UCSD-AML1 (cell line): ENCODE data around the gene OSBPL5.

Experiments
- DNase-seq: peaks from one replicate; lab custom pipeline; 2025; ENCODE audit not compliant: unreplicated experiment; lab: John Stamatoyannopoulos, UW

Gene OSBPL5

GRCh38 chr11:3164552-3165151 is 458 bp downstream of the OSBPL5 start:
- no peak for DNase-seq

- DNase-seq = no peak
Observed at GRCh38 chr11:3164138-3164551, 965 bp downstream of the OSBPL5 start.

GRCh38 chr11:3163241-3163981 is 1.7 kb downstream of the OSBPL5 start:
- DNase-seq = no peak

GRCh38 chr11:3162410-3163240 is 2.5 kb downstream of the OSBPL5 start:
- no peak for DNase-seq

- DNase-seq = no peak
Observed at GRCh38 chr11:3161720-3162409, 3.2 kb downstream of the OSBPL5 start.

GRCh38 chr11:3161309-3161708 is 3.8 kb downstream of the OSBPL5 start:
- DNase-seq = no peak

- DNase-seq = no peak
Observed at GRCh38 chr11:3160252-3161031, 4.7 kb downstream of the OSBPL5 start.

GRCh38 chr11:3159296-3160190 is 5.6 kb downstream of the OSBPL5 start:
- no peak for DNase-seq

GRCh38 chr11:3158821-3159220 is 6.3 kb downstream of the OSBPL5 start:
- no peak for DNase-seq

GRCh38 chr11:3158131-3158591 is 6.9 kb downstream of the OSBPL5 start:
- DNase-seq = no peak

GRCh38 chr11:3157381-3158130 is 7.6 kb downstream of the OSBPL5 start:
- DNase-seq = no peak

- DNase-seq = no peak
Observed at GRCh38 chr11:3156661-3157311, 8.3 kb downstream of the OSBPL5 start.

- no peak for DNase-seq
Observed at GRCh38 chr11:3156282-3156660, 8.8 kb downstream of the OSBPL5 start.

- DNase-seq = no peak
Observed at GRCh38 chr11:3155691-3156258, 9.3 kb downstream of the OSBPL5 start.

GRCh38 chr11:3155216-3155615 is 9.9 kb downstream of the OSBPL5 start:
- DNase-seq = no peak

- DNase-seq = no peak
Observed at GRCh38 chr11:3154001-3154599, 11.0 kb downstream of the OSBPL5 start.

- DNase-seq = no peak
Observed at GRCh38 chr11:3153291-3153861, 11.7 kb downstream of the OSBPL5 start.
